ENCODE results near the gene AGBL1.

Gene AGBL1

GRCh38 chr15:86213888-86214287 lies 134.2 kb downstream of the AGBL1 start:
- TF ChIP-seq CTCF (IDR thresholded peaks at IDR 0.05; ENCODE audit: extremely low read depth, missing control alignments) = no peak
- no peak for DNase-seq (ENCODE audit: low spot score)

- no peak for TF ChIP-seq CTCF (IDR thresholded peaks at IDR 0.05; ENCODE audit: extremely low read depth, missing control alignments)
- DNase-seq (ENCODE audit: low spot score) = no peak
These were observed 141.4 kb downstream of the AGBL1 start for GRCh38 chr15:86221119-86221518.

DNA sequence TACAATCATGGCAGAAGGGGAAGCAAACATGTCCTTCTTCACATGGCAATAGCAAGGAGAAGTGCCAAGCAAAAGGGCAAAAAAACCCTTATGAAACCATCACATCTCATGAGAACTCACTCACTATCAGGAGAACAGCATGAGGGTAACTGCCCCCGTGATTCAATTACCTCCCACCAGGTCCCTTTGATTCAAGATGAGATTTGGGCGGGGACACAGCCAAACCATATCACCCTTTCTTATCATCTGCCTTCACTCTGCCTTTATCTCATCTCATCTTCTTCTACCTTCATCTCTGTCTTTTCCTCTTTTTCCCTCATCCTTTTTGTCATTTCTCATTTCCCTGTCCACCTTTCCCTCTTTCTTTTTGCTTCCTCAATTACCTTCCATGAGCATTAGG lies 149.6 kb downstream of the AGBL1 start:
- DNase-seq (ENCODE audit: low spot score) = no peak
- TF ChIP-seq CTCF (IDR thresholded peaks at IDR 0.05; ENCODE audit: extremely low read depth, missing control alignments) = no peak

DNA sequence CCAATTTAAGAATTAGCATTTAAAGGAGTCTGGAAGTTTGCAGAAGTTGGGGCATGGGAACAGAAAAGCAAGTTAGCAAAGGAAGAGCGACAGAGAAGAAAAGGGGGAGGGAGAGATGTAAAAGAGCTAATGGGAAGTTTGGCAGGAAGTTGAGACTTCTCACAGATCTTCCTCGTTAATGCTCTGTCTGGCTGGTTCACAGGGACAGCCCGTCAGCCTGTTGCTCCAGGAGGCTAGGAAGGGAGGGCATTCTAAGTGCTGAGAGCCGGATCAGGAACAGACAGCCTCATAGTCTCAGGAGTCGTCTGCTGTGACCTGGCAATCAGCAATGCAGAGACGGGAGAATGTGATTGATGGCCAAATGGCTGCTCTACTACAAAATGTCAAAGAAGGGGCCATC lies 150.3 kb downstream of the AGBL1 start:
- no peak for TF ChIP-seq CTCF (IDR thresholded peaks at IDR 0.05; ENCODE audit: extremely low read depth, missing control alignments)
- DNase-seq (ENCODE audit: low spot score) = no peak

GRCh38 chr15:86231864-86232721 lies 152.4 kb downstream of the AGBL1 start:
- DNase-seq (ENCODE audit: low spot score) = peak; percentile 43

GRCh38 chr15:86235667-86236066 lies 156.0 kb downstream of the AGBL1 start:
- DNase-seq (ENCODE audit: low spot score) = no peak
- TF ChIP-seq CTCF (IDR thresholded peaks at IDR 0.05; ENCODE audit: extremely low read depth, missing control alignments) = no peak

More at GRCh38 chr15:86231864-86232721, 152.4 kb downstream of the AGBL1 start:
- peak; percentile 54 for TF ChIP-seq CTCF (IDR thresholded peaks at IDR 0.05; ENCODE audit: extremely low read depth, missing control alignments)

GRCh38 chr15:86236356-86237110 lies 156.9 kb downstream of the AGBL1 start:
- no peak for TF ChIP-seq CTCF (IDR thresholded peaks at IDR 0.05; ENCODE audit: extremely low read depth, missing control alignments)

More at GRCh38 chr15:86236356-86237110, 156.9 kb downstream of the AGBL1 start:
- DNase-seq (ENCODE audit: low spot score) = no peak

Measured in GM20000 (cell line).